Adrenal gland (tissue), 12 donors: ENCODE results near the gene NELFE. TPM values are rescaled to one million over a fixed set of nuclear protein-coding genes. Genes with fewer than 3 reads are reported as not detected.

Experiments
- DNase-seq, 7 donors: peaks; one replicate each; pipeline ENCODE4 v3.0.0-alpha.2; 2019 to 2020
- H3K27ac ChIP-seq, 5 donors: fragments of 200-600 bp; sonication (generic) in 4 of 5; 1 replicate in 3 of 5; 2 replicates in 2 of 5; pipeline versions ENCODE4 v1.5.1 to v1.8.0; 2016 to 2020; ENCODE audit warnings: mild to moderate bottlenecking in 1 of 5
- H3K27me3 ChIP-seq: fragments of 200-600 bp; 2 replicates; pipeline ENCODE4 v1.8.0; 2021
- H3K36me3 ChIP-seq, 2 donors: fragments of 200-600 bp; replicated peaks in 1 of 2; 1 replicate in 1 of 2; 2 replicates in 1 of 2; pipeline versions ENCODE4 v1.5.1 to v1.8.0; 2018 to 2022
- H3K4me1 ChIP-seq, 2 donors: fragments of 200-600 bp; replicated peaks in 1 of 2; 1 replicate in 1 of 2; 2 replicates in 1 of 2; pipeline versions ENCODE4 v1.5.1 to v1.8.0; 2018 to 2021
- H3K4me3 ChIP-seq, 4 donors: fragments of 200-600 bp; sonication (generic) in 3 of 4; one replicate each; pipeline ENCODE4 v1.5.1; 2016 to 2018
- H3K9me3 ChIP-seq, 3 donors: fragments of 200-600 bp; sonication (generic) in 1 of 3; replicated peaks in 1 of 3; 1 replicate in 2 of 3; 2 replicates in 1 of 3; pipeline versions ENCODE4 v1.5.1 to v1.8.0; 2016 to 2021
- POLR2A ChIP-seq, 2 donors: fragments of 450-650 bp; IDR thresholded peaks; one replicate each; pipeline ENCODE4 v1.6.1; 2017; ENCODE audit warnings: antibody characterized with exemption in 2 of 2, mild to moderate bottlenecking in 2 of 2, moderate library complexity in 1 of 2
- WGBS, 4 donors: extraction: QIAGEN DNeasy Blood & Tissue Kit in 2 of 4; methylation state at CpG; one replicate each; pipeline versions ENCODE4 v1.1.5 to v1.1.7; 2013 to 2017; 5-methylcytosine and 5-hydroxymethylcytosine counted together
- intact Hi-C, 2 donors: fragments of 100-400 bp; cut with DNase I; formaldehyde crosslinking; loops; one replicate each; pipeline versions ENCODE4 v1.14.1 to v1.15.0; 2022 to 2023
- polyA plus RNA-seq, 3 donors: library from polyadenylated mRNA; stranded (reverse); fragments of 200-250 nt in 2 of 3; fragments of 350-450 nt in 1 of 3; fragmentation: Illumina TruSeq in 1 of 3; extraction: RNeasy Lipid Tissue Mini Kit (QIAGEN cat#74804) in 1 of 3; gene quantifications; one replicate each; pipeline ENCODE4 v1.2.3, GENCODE V29; 2013 to 2014
- total RNA-seq, 9 donors: library from RNA; depleted of rRNA in 4 of 9; stranded (reverse); fragments of >200 nt in 4 of 9; fragments of 120-200 nt in 1 of 9; fragmentation: NEBNext Ultra II Directional in 1 of 9; extraction: Animal tissue kit (Norgen Biotek cat#: 25700) in 1 of 9; gene quantifications; one replicate each; pipeline versions ENCODE4 v1.1.0 to v1.2.4, GENCODE V29; 2013 to 2023
- TF ChIP-seq, protein P1 (sequence below), 6 experiments: fragments of 450-650 bp in 4 of 6; fragments of 200-600 bp in 2 of 6; sonication (generic) in 1 of 6; IDR thresholded peaks; 1 replicate in 5 of 6; 2 replicates in 1 of 6; pipeline versions ENCODE4 v1.5.1 to v1.8.0; 2016 to 2021; ENCODE audit warnings: antibody characterized with exemption in 6 of 6, mild to moderate bottlenecking in 2 of 6, moderate library complexity in 1 of 6
- donor health status: healthy with polysubstance abuse.
- donor health status: Bipolar disorder and iron deficiency.
- donor health status: DM: yes; HTN: yes; CAD: no.
- donor health status: DM: no; HTN: no; CAD: no.
- donor health status: DM: no; HTN: no; CAD: no.
- donor health status: DM: yes; HTN: yes; CAD: no.

Gene NELFE
- total and polyA plus RNA-seq, 12 donors = 64.4 to 117 (median 95.5) TPM

DNA sequence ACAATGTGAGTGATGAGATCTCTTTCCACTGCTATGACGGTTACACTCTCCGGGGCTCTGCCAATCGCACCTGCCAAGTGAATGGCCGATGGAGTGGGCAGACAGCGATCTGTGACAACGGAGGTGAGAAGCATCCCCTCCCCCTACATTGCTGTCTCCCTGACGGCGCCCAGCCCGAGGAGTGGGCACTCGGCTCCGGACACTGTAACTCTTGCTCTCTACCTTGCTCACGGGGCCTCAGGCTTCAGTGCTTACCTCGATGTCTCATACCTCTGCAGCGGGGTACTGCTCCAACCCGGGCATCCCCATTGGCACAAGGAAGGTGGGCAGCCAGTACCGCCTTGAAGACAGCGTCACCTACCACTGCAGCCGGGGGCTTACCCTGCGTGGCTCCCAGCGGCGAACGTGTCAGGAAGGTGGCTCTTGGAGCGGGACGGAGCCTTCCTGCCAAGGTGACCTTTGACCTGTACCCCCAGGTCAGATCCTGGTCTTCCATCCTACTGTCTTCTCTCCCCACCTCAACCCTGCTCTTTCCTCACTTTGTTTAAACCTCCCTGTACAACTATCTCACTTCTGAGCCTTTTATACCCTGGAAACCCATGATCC, 11.6 kb downstream of the NELFE start:
- intact Hi-C loops = no loop called here

DNA sequence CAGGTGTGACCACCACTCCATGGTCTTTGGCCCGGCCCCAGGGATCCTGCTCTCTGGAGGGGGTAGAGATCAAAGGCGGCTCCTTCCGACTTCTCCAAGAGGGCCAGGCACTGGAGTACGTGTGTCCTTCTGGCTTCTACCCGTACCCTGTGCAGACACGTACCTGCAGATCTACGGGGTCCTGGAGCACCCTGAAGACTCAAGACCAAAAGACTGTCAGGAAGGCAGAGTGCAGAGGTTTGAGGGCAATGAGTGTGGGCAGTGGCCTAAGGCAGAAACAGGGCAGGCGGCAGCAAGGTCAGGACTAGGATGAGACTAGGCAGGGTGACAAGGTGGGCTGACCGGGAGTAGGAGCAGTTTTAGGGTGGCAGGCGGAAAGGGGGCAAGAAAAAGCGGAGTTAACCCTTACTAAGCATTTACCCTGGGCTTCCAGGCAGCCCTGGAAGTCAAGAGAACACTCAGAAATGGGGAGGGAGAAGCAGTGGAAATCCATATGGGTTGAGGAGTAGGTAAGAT, 12.3 kb downstream of the NELFE start:
- Histone ChIP-seq H3K4me3 (peak overlapping the region in 1 of 4 donors; percentile 30), H3K36me3 (peaks cover 0 to 4% of the 10 kb centered on the region in 2 donors), H3K27ac (peak overlapping the region in 4 of 5 donors; percentile 58 to 94 (median 88)), H3K27me3 (no peaks in the 10 kb centered on the region), H3K4me1 (peaks cover 12 to 15% of the 10 kb centered on the region in 2 donors), H3K9me3 (no peaks in the 10 kb centered on the region)
- DNase-seq = no peak
- TF ChIP-seq, protein P1, sequence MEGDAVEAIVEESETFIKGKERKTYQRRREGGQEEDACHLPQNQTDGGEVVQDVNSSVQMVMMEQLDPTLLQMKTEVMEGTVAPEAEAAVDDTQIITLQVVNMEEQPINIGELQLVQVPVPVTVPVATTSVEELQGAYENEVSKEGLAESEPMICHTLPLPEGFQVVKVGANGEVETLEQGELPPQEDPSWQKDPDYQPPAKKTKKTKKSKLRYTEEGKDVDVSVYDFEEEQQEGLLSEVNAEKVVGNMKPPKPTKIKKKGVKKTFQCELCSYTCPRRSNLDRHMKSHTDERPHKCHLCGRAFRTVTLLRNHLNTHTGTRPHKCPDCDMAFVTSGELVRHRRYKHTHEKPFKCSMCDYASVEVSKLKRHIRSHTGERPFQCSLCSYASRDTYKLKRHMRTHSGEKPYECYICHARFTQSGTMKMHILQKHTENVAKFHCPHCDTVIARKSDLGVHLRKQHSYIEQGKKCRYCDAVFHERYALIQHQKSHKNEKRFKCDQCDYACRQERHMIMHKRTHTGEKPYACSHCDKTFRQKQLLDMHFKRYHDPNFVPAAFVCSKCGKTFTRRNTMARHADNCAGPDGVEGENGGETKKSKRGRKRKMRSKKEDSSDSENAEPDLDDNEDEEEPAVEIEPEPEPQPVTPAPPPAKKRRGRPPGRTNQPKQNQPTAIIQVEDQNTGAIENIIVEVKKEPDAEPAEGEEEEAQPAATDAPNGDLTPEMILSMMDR (IDR thresholded peaks at IDR 0.05) = no peak
- no peak for TF ChIP-seq POLR2A (IDR thresholded peaks at IDR 0.05)
- WGBS, 4 donors = 78 to 88% (median 83%) methylated on average over 11 of the region's 11 CpGs
- intact Hi-C loops = no loop called here

More for the DNA sequence above, 11.6 kb downstream of the NELFE start:
- Histone ChIP-seq H3K36me3 (peaks cover 0 to 12% of the 10 kb centered on the region in 2 donors), H3K27ac (peak overlapping the region in 1 of 5 donors; percentile 94), H3K4me1 (peaks cover 12 to 15% of the 10 kb centered on the region in 2 donors), H3K4me3 (no peak overlapping the region), H3K9me3 (no peaks in the 10 kb centered on the region), H3K27me3 (no peaks in the 10 kb centered on the region)
- TF ChIP-seq POLR2A (IDR thresholded peaks at IDR 0.05) = no peak
- DNase-seq = no peak
- WGBS, 4 donors = 75 to 86% (median 84%) methylated on average over 19 to 24 of the region's 24 CpGs

DNA sequence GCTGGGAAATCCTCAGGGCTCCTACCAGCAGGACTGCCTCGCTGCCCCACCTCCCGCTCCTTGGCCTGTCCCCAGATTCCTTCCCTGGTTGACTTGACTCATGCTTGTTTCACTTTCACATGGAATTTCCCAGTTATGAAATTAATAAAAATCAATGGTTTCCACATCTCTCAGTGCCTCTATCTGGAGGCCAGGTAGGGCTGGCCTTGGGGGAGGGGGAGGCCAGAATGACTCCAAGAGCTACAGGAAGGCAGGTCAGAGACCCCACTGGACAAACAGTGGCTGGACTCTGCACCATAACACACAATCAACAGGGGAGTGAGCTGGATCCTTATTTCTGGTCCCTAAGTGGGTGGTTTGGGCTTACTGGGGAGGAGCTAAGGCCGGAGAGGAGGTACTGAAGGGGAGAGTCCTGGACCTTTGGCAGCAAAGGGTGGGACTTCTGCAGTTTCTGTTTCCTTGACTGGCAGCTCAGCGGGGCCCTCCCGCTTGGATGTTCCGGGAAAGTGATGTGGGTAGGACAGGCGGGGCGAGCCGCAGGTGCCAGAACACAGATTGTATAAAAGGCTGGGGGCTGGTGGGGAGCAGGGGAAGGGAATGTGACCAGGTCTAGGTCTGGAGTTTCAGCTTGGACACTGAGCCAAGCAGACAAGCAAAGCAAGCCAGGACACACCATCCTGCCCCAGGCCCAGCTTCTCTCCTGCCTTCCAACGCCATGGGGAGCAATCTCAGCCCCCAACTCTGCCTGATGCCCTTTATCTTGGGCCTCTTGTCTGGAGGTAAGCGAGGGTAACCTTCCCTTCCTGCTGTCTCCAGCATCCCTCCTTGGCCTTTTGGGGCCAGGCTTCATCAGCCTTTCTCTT, 13.0 kb downstream of the NELFE start, which contains the start of gene CFB:
CFB (plus strand) TSS at position 589 of the 863 bp plus-strand sequence; CDS start at position 716, 127 bp downstream.
- no peaks in the 10 kb centered on the region for H3K9me3 ChIP-seq
- intact Hi-C loops = no loop called here
- 42 to 55% (median 53%) methylated on average over 9 to 11 of the region's 11 CpGs for WGBS, 4 donors
- H3K4me1 ChIP-seq = peaks cover 12 to 15% of the 10 kb centered on the region in 2 donors
- peak within 1 kb of the TSS; percentile 58 to 94 (median 90) for H3K27ac ChIP-seq
- H3K36me3 ChIP-seq = no peaks in the 10 kb centered on the region
- peak; percentile 81 to 95 (median 94) for DNase-seq
- no peaks in the 10 kb centered on the region for H3K27me3 ChIP-seq
- peak within 1 kb of the TSS in 1 of 4 donors; percentile 30 for H3K4me3 ChIP-seq
- TF ChIP-seq, protein P1 (IDR thresholded peaks at IDR 0.05) = no peak
- TF ChIP-seq POLR2A (IDR thresholded peaks at IDR 0.05) = peak in 1 of 2 donors; percentile 34

DNA sequence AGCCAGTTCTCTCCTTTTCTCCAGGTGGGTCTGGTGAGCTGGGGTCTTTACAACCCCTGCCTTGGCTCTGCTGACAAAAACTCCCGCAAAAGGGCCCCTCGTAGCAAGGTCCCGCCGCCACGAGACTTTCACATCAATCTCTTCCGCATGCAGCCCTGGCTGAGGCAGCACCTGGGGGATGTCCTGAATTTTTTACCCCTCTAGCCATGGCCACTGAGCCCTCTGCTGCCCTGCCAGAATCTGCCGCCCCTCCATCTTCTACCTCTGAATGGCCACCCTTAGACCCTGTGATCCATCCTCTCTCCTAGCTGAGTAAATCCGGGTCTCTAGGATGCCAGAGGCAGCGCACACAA, 13.6 kb downstream of the NELFE start:
- 38 to 59% (median 57%) methylated on average over 9 of the region's 9 CpGs for WGBS, 4 donors
- Histone ChIP-seq H3K36me3 (no peaks in the 10 kb centered on the region), H3K27me3 (no peaks in the 10 kb centered on the region), H3K27ac (peak overlapping the region in 4 of 5 donors; percentile 58 to 94 (median 88)), H3K9me3 (no peaks in the 10 kb centered on the region), H3K4me3 (no peak overlapping the region), H3K4me1 (peaks cover 12 to 15% of the 10 kb centered on the region in 2 donors)
- TF ChIP-seq, protein P1 (IDR thresholded peaks at IDR 0.05) = no peak
- TF ChIP-seq POLR2A (IDR thresholded peaks at IDR 0.05) = no peak
- no peak for DNase-seq
- intact Hi-C loops = no loop called here
